Right lobe of liver (tissue), 4 donors: Measurements from ENCODE around the gene PNLIPRP1.

Experiments
- CTCF ChIP-seq, 4 donors: fragments of 200-600 bp in 3 of 4; fragments of 450-650 bp in 1 of 4; IDR thresholded peaks; one replicate each; pipeline versions ENCODE4 v1.5.1 to v1.8.0; 2016 to 2022; ENCODE audit warnings: antibody characterized with exemption in 4 of 4, mild to moderate bottlenecking in 2 of 4
- POLR2A ChIP-seq: fragments of 450-650 bp; IDR thresholded peaks from one replicate; pipeline ENCODE4 v1.6.1; 2017; ENCODE audit warnings: antibody characterized with exemption, mild to moderate bottlenecking
- donor health status: DM: no; HTN: no; CAD: no.
- donor health status: DM: no; HTN: no; CAD: no.
- donor health status: DM: no; HTN: yes; CAD: no.

DNA sequence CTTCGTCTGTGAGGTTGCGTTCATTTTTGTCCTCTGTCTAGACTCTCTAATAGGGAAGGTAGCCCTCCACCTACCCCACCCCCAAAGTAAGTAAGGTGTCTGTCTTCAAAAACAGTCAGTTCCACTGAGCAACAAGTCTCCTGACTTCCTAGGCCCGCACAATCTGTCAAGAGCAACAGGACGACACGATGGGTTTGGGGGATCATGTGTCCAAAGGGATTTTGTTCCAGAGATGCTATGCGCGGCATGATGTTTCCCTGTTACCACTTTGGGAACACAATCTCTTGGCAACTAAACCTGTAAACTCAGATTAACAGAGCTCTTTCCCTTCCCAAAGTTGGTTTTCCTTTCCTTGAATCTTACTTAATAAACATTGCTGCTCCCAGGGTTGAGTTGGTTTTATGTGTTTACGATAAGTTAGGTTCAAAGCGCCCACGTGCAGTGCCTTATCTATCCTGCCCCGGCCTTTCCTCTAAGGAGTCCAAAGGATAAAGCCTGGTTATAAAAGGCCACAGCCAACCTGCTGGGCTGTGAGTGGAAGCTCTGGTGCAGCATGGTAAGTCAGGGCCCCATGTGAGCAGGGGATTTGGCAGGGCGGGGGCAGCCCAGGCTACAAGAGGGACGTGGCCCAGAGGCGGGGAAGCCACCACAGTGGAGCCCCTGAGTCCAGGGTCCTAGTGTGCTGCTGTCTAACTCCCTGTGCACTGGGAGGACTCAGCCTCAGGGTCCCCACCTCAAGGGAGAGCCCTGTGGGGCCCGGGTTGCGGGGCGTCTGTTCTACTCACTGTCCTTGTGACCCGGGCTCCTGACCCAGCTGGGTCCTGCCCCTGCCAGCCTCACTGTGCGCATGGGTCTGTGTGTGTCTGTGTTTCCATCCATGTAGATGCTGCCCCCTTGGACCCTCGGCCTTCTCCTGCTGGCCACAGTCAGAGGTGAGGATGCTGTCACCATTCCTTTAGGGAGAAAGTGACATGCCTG, 30.0 kb downstream of the PNLIPRP1 start, which contains the start of gene PNLIPRP2:
- TF ChIP-seq CTCF (IDR thresholded peaks at IDR 0.05) (no peak), POLR2A (no peak)
